ENCODE results near the gene PLA2G6. TPM values are rescaled to one million over a fixed set of nuclear protein-coding genes. Genes with fewer than 3 reads are reported as not detected.

PLA2G6 gene
- total and polyA plus RNA-seq, 2 of the 13 experiments (the other 11 are each of a cell fraction or from before 2014, with no cell fraction given) = 4.8 to 11.5 TPM

- CTCF ChIA-PET (ENCODE audit: low intra/inter-chr PET ratio, low total read pairs) = no interaction called here
- H3K4me3 ChIP-seq (replicated peaks in 1 of 3; ENCODE audit: insufficient read depth in 1 of 3, low read depth in 2 of 3, low read length in 3 of 3) = peak overlapping the region; percentile 1 to 58 (median 23); a peak in 4 of 6 replicates
- peak overlapping the region; percentile 50; the same call in 1 of the 2 replicates for H3K9ac ChIP-seq (ENCODE audit: insufficient read depth, low read depth, low read length)
- POLR2A ChIA-PET = interaction anchor here (0.7 to 3.6 kb wide), 8 partner anchors 13 to 56 kb away, joined by 3 to 46 read pairs (median 8); partner anchors contain the start of genes BAIAP2L2, MAFF and PLA2G6
- no peaks in the 10 kb centered on the region for H4K20me1 ChIP-seq (ENCODE audit: insufficient read depth, low read length)
- H3K27ac ChIP-seq (ENCODE audit: extremely low read length, insufficient read depth, low read length) = peak overlapping the region; percentile 67
- BruUV-seq (replicated peaks) = no TSS peak
- peaks cover 2% of the 10 kb centered on the region for H3K79me2 ChIP-seq (ENCODE audit: insufficient read depth, low read length)
- 4% methylated on average over 8 of the region's 13 CpGs for WGBS (ENCODE audit: low lambda C conversion rate)
- intact Hi-C loops (cut with micrococcal nuclease; ENCODE audit: unreplicated experiment) (no loop called here), in situ Hi-C loops (cut with HindIII; ENCODE audit: extremely low pct_ligation_motif_present, low pct_unique_long_range_greater_than_20kb) (no loop called here)
- H3K9me3 ChIP-seq (ENCODE audit: low read length) = no peaks in the 10 kb centered on the region
- no peaks in the 10 kb centered on the region; a peak in 1 of 5 replicates for H3K36me3 ChIP-seq (replicated peaks in 1 of 2; ENCODE audit: control insufficient read depth in 1 of 2, insufficient read depth in 2 of 2, low read length in 2 of 2)
- ATAC-seq = peak; percentile 86
- DNase-seq (ENCODE audit: low spot score) = peak; percentile 77
- H2AFZ ChIP-seq (ENCODE audit: low read length) = no peak overlapping the region
- peak overlapping the region; percentile 77 for H3K4me2 ChIP-seq (ENCODE audit: low read depth, low read length)
- FAIRE-seq = peak; percentile 78
- peaks cover 39% of the 10 kb centered on the region for H3K4me1 ChIP-seq (ENCODE audit: insufficient read depth, low read length)
- H3K27me3 ChIP-seq (ENCODE audit: control insufficient read depth in 1 of 2, insufficient read depth in 2 of 2, low read length in 2 of 2) = no peaks in the 10 kb centered on the region
- TF ChIP-seq ZNF207 (IDR thresholded peaks at IDR 0.05; ENCODE audit: borderline replicate concordance) (no peak), TCF12 (IDR thresholded peaks at IDR 0.05) (no peak), TCF12 (CRISPR knock-in tag; IDR thresholded peaks at IDR 0.05) (no peak), RERE (CRISPR knock-in tag; IDR thresholded peaks at IDR 0.05; ENCODE audit: low read depth) (peak; percentile 44; the same call in 1 of the 2 replicates), UBTF (CRISPR knock-in tag; IDR thresholded peaks at IDR 0.05) (peak; percentile 55; the same call in 1 of the 2 replicates), SATB2 (CRISPR knock-in tag; IDR thresholded peaks at IDR 0.05) (no peak), ATF3 (CRISPR knock-in tag; IDR thresholded peaks at IDR 0.05) (no peak), ZBTB21 (CRISPR knock-in tag; IDR thresholded peaks at IDR 0.05) (no peak), ZNF512 (CRISPR knock-in tag; IDR thresholded peaks at IDR 0.05) (0 out of 2 replicates have a peak, but pooled peaks have one; percentile 57), RAD21 (CRISPR knock-in tag; IDR thresholded peaks at IDR 0.05) (peak; percentile 44; the same call in 1 of the 2 replicates)
These were observed 17.6 kb downstream of the PLA2G6 start for GRCh38 chr22:38163844-38164550.
